K562 (cell line): ENCODE data around the gene HPN. TPM values are rescaled to one million over a fixed set of nuclear protein-coding genes. Genes with fewer than 3 reads are reported as not detected.

ENCODE experiments used
- ATAC-seq: fragments of 200-7000 bp; cut with Tn5 transposase; 3 replicates; pipeline ENCODE4 v1.9.1; 2020; ENCODE audit warnings: moderate library complexity
- BruUV-seq: library from RNA; stranded (reverse); fragments of 400-500 nt; replicated peaks from 2 replicates; lab custom pipeline; 2021; lab: Mats Ljungman, UMichigan
- CTCF ChIA-PET: fragments of 300-600 bp; formaldehyde crosslinking; extraction: SDS; loops from one replicate; lab custom pipeline; 2021; ENCODE audit warnings: low intra/inter-chr PET ratio; lab: Yijun Ruan, JAX
- POLR2A ChIA-PET: fragments of 300-600, 350-650 bp; sonication (Branson Sonifier 250); formaldehyde crosslinking; extraction: SDS; loops from one replicate; lab custom pipeline; 2021; ENCODE audit warnings: antibody characterized with exemption, inconsistent platforms; lab: Yijun Ruan, JAX
- DNase-seq, 4 experiments: peaks; one replicate each; pipeline versions ENCODE4 v3.0.0 to v3.0.0-alpha.2; 2011 to 2018; ENCODE audit warnings: low spot score in 3 of 4, mixed read lengths in 3 of 4; ENCODE audit errors: extremely low read depth in 1 of 4
- FAIRE-seq: peaks from 2 replicates; lab custom pipeline; 2011; peaks lifted over from hg19 to GRCh38; lab: Jason Lieb, UNC
- H2AFZ ChIP-seq: 2 replicates; pipeline ENCODE4 v1.6.0; 2011; ENCODE audit warnings: low read depth, low read length, control low read depth, inconsistent platforms
- H3K27ac ChIP-seq: fragments of 200-600 bp; 3 replicates; pipeline ENCODE4 v1.8.0; 2011; ENCODE audit warnings: low read depth, mild to moderate bottlenecking, control low read depth, inconsistent platforms, low read length, moderate library complexity, mixed read lengths; ENCODE audit errors: extremely low read depth
- H3K27me3 ChIP-seq, 2 experiments: fragments of 300-600 bp in 1 of 2; 2 replicates in 1 of 2; 3 replicates in 1 of 2; pipeline versions ENCODE4 v1.6.0 to v1.8.0; 2011; ENCODE audit warnings: inconsistent platforms in 2 of 2, low read length in 2 of 2, mild to moderate bottlenecking in 1 of 2, mixed read lengths in 1 of 2, moderate library complexity in 1 of 2; ENCODE audit not compliant: control insufficient read depth in 2 of 2, insufficient read depth in 2 of 2
- H3K36me3 ChIP-seq: fragments of 300-600 bp; 3 replicates; pipeline ENCODE4 v1.8.0; 2011; ENCODE audit warnings: mild to moderate bottlenecking, low read length, inconsistent platforms; ENCODE audit not compliant: control insufficient read depth, insufficient read depth
- H3K4me1 ChIP-seq, 2 experiments: fragments of 200-600 bp in 1 of 2; replicated peaks in 1 of 2; 2 replicates in 1 of 2; 3 replicates in 1 of 2; pipeline versions ENCODE4 v1.5.1 to v1.8.0; 2011; ENCODE audit warnings: inconsistent platforms in 2 of 2, low read length in 2 of 2, mild to moderate bottlenecking in 1 of 2, mixed read lengths in 1 of 2, moderate library complexity in 1 of 2; ENCODE audit not compliant: control insufficient read depth in 2 of 2, insufficient read depth in 2 of 2
- H3K4me2 ChIP-seq: 2 replicates; pipeline ENCODE4 v1.6.1; 2011; ENCODE audit warnings: low read length, control low read depth, inconsistent platforms, mixed read lengths; ENCODE audit not compliant: insufficient read depth
- H3K4me3 ChIP-seq: fragments of 200-600 bp; sonication (generic), shearing (Covaris generic); 2 replicates; pipeline ENCODE4 v1.5.1; 2016; ENCODE audit warnings: control low read depth, inconsistent platforms
- H3K79me2 ChIP-seq: fragments of 200-600 bp; 3 replicates; pipeline ENCODE4 v1.8.0; 2011; ENCODE audit warnings: low read length, inconsistent platforms; ENCODE audit not compliant: control insufficient read depth, insufficient read depth
- H3K9ac ChIP-seq, 2 experiments: 2 replicates each; pipeline versions ENCODE4 v1.6.0 to v1.6.1; 2011; ENCODE audit warnings: low read depth in 2 of 2, low read length in 2 of 2, control low read depth in 1 of 2, inconsistent platforms in 1 of 2, mild to moderate bottlenecking in 1 of 2, mixed read lengths in 1 of 2; ENCODE audit not compliant: insufficient read depth in 1 of 2
- H3K9me1 ChIP-seq: one replicate; pipeline ENCODE4 v1.6.0; 2011; ENCODE audit warnings: inconsistent platforms, mild to moderate bottlenecking, low read length, moderate library complexity; ENCODE audit not compliant: control insufficient read depth, insufficient read depth
- H3K9me3 ChIP-seq: replicated peaks from 2 replicates; pipeline ENCODE4 v1.5.1; 2011; ENCODE audit warnings: low read depth, low read length, inconsistent platforms; ENCODE audit not compliant: control insufficient read depth, insufficient read depth
- H4K20me1 ChIP-seq: replicated peaks from 2 replicates; pipeline ENCODE4 v1.6.1; 2011; ENCODE audit warnings: low read length, inconsistent platforms, mixed read lengths; ENCODE audit not compliant: control insufficient read depth, insufficient read depth
- ATF1 ChIP-seq, 2 experiments: fragments of 450-650 bp in 1 of 2; IDR thresholded peaks; 2 replicates each; pipeline ENCODE4 v1.6.1; 2016; ENCODE audit warnings: missing compliant biosample characterization in 1 of 2, missing genetic modification characterization in 1 of 2
- CBFA2T3 ChIP-seq: fragments of 450-650 bp; IDR thresholded peaks from 2 replicates; pipeline ENCODE4 v1.6.1; 2017
- HMGN3 ChIP-seq: IDR thresholded peaks from 2 replicates; pipeline ENCODE4 v1.6.1; 2011; ENCODE audit warnings: borderline replicate concordance, low read depth, mild to moderate bottlenecking, mixed read lengths, low read length; ENCODE audit not compliant: insufficient read length; ENCODE audit errors: extremely low read depth
- HSF4 ChIP-seq: fragments of 250-450 bp; sonication (Bioruptor Pico); IDR thresholded peaks from 2 replicates; pipeline ENCODE4 v2.1.2; 2022; ENCODE audit warnings: mild to moderate bottlenecking, moderate library complexity, borderline replicate concordance
- PHF8 ChIP-seq: fragments of 200-600 bp; sonication (generic); IDR thresholded peaks from 2 replicates; pipeline ENCODE4 v1.6.1; 2012; ENCODE audit warnings: mixed run types, mild to moderate bottlenecking, inconsistent platforms, low read length, moderate library complexity, borderline replicate concordance
- RBM25 ChIP-seq: fragments of 200-400 bp; formaldehyde crosslinking; IDR thresholded peaks from 2 replicates; pipeline ENCODE4 v1.6.1; 2018; ENCODE audit warnings: low read length, low read depth, moderate library complexity; ENCODE audit not compliant: severe bottlenecking
- RCOR1 ChIP-seq, 2 experiments: IDR thresholded peaks; 2 replicates each; pipeline ENCODE4 v1.6.1; 2012; ENCODE audit warnings: low read depth in 2 of 2, low read length in 2 of 2, borderline replicate concordance in 1 of 2, improper control_type of control experiment in 1 of 2
- SAFB2 ChIP-seq: fragments of 200-400 bp; formaldehyde crosslinking; IDR thresholded peaks from 2 replicates; pipeline ENCODE4 v1.6.1; 2018; ENCODE audit warnings: borderline replicate concordance, low read length, low read depth, moderate library complexity; ENCODE audit not compliant: severe bottlenecking
- SIN3B ChIP-seq: fragments of 450-650 bp; IDR thresholded peaks from 2 replicates; pipeline ENCODE4 v1.6.1; 2017; ENCODE audit warnings: low read depth, mild to moderate bottlenecking, moderate library complexity
- ZNF274 ChIP-seq: IDR thresholded peaks from 2 replicates; pipeline ENCODE4 v1.6.1; 2011; ENCODE audit warnings: low read depth, mild to moderate bottlenecking, low read length, moderate library complexity, borderline replicate concordance
- WGBS: fragments of 100-300 bp; shearing (Covaris generic); methylation state at CpG from one replicate; pipeline ENCODE4 v1.1.6; 2016; ENCODE audit warnings: low coverage, mixed read lengths; ENCODE audit not compliant: insufficient coverage; ENCODE audit errors: missing lambda C conversion rate; 5-methylcytosine and 5-hydroxymethylcytosine counted together
- in situ Hi-C: fragments of 300-500 bp; cut with MboI; formaldehyde crosslinking; loops from 4 replicates; pipeline ENCODE4 v1.15.0; 2018; ENCODE audit warnings: inconsistent platforms, mixed read lengths
- intact Hi-C: fragments of 100-400 bp; cut with micrococcal nuclease; formaldehyde crosslinking; loops from 2 replicates; pipeline ENCODE4 v1.14.2; 2022
- polyA plus RNA-seq, 8 experiments: library from polyadenylated mRNA; depleted of rRNA in 4 of 8; stranded (reverse) in 5 of 8; unstranded in 3 of 8; fragments of >200 nt; fragmentation: Nextera tagmentation in 2 of 8; fragmentation: Illumina TruSeq in 1 of 8; extraction: Ambion mirVana in 2 of 8; extraction: Trizol in 1 of 8; gene quantifications; 2 replicates each; pipeline versions ENCODE4 v1.2.1 to v1.2.3, GENCODE V29; 2011 to 2014; ENCODE audit warnings: inconsistent platforms in 1 of 8, missing spikeins in 1 of 8
- total RNA-seq, 7 experiments: library from RNA; depleted of rRNA in 6 of 7; stranded (reverse); fragments of >200 nt in 6 of 7; fragmentation: Illumina TruSeq in 2 of 7; extraction: Trizol in 2 of 7; gene quantifications; 2 replicates each; pipeline versions ENCODE4 v1.2.1 to v1.2.3, GENCODE V29; 2011 to 2021; ENCODE audit warnings: low replicate concordance in 1 of 7

HPN gene
- total and polyA plus RNA-seq, 9 of the 15 experiments (the other 6 are each of a cell fraction or from before 2014, with no cell fraction given), result 0.10 to 0.20 TPM; not detected in 7

- peak overlapping the region; percentile 45 for H3K4me2 ChIP-seq
- intact Hi-C loops, result no loop called here
These were observed 64.7 kb downstream of the HPN start for GRCh38 chr19:35106291-35106583.

GRCh38 chr19:35106898-35107541 lies 65.5 kb downstream of the HPN start:
- Histone ChIP-seq H3K9me3 (peaks cover 7% of the 10 kb centered on the region), H3K79me2 (no peaks in the 10 kb centered on the region), H3K9me1 (no peaks in the 10 kb centered on the region), H3K4me3 (no peak overlapping the region), H3K9ac (no peak overlapping the region), H2AFZ (peak overlapping the region; percentile 73), H3K27me3 (no peaks in the 10 kb centered on the region), H3K4me1 (peaks cover 22 to 37% of the 10 kb centered on the region in 2 experiments), H3K4me2 (peak overlapping the region; percentile 7; the same call in 1 of the 2 replicates), H3K27ac (no peak overlapping the region), H3K36me3 (no peaks in the 10 kb centered on the region)
- in situ Hi-C loops, result no loop called here
- ATAC-seq, result no peak
- POLR2A ChIA-PET, result interaction anchor here (0.6 to 1.0 kb wide), 5 partner anchors 9 to 299 kb away, joined by 3 to 4 read pairs (median 3); partner anchors contain the start of gene FXYD5
- DNase-seq, result no peak
- no TSS peak for BruUV-seq
- FAIRE-seq, result no peak
- TF ChIP-seq ATF1 (CRISPR knock-in tag; IDR thresholded peaks at IDR 0.05), result no peak
- TF ChIP-seq ATF1 (tag; IDR thresholded peaks at IDR 0.05), result no peak
- peak; percentile 96 for TF ChIP-seq RBM25
- TF ChIP-seq CBFA2T3, result 0 out of 2 replicates have a peak, but pooled peaks have one; percentile 16
- TF ChIP-seq RCOR1 (IDR thresholded peaks at IDR 0.05; ENCODE audit: borderline replicate concordance in 1 of 2, low read depth in 2 of 2, low read length in 2 of 2), result 0 out of 4 replicates have a peak, but pooled peaks of 1 of the 2 experiments have one; percentile 40
- no peak for TF ChIP-seq ZNF274
- TF ChIP-seq SAFB2, result no peak
- TF ChIP-seq, all 486 proteins: peak for 3
- WGBS, result 40% methylated on average over 2 of the region's 2 CpGs
- H4K20me1 ChIP-seq, result no peaks in the 10 kb centered on the region
- CTCF ChIA-PET, result no interaction called here
- intact Hi-C loops, result no loop called here

More at GRCh38 chr19:35106291-35106583, 64.7 kb downstream of the HPN start:
- H3K27ac ChIP-seq, result peak overlapping the region; percentile 39; the same call in 2 of the 3 replicates
- TF ChIP-seq HMGN3 (peak; percentile 14), SIN3B (no peak), HSF4 (CRISPR knock-in tag) (no peak), PHF8 (no peak)
- H3K4me1 ChIP-seq, result peaks cover 22 to 32% of the 10 kb centered on the region in 2 experiments
- H3K27me3 ChIP-seq, result no peaks in the 10 kb centered on the region
- WGBS, result 60% methylated on average over 9 of the region's 9 CpGs
- in situ Hi-C loops, result no loop called here
- peak overlapping the region; percentile 73 for H2AFZ ChIP-seq
- no TSS peak for BruUV-seq
- H3K9ac ChIP-seq, result peak overlapping the region; percentile 3 to 81; a peak in 3 of 4 replicates
- H3K9me1 ChIP-seq, result no peaks in the 10 kb centered on the region
- H3K9me3 ChIP-seq, result peaks cover 7% of the 10 kb centered on the region
- H4K20me1 ChIP-seq, result no peaks in the 10 kb centered on the region
- FAIRE-seq, result no peak
- no peaks in the 10 kb centered on the region for H3K79me2 ChIP-seq
- H3K36me3 ChIP-seq, result no peaks in the 10 kb centered on the region
- DNase-seq, result no peak
- ChIA-PET CTCF (no interaction called here), POLR2A (interaction anchor here (0.8 to 1.0 kb wide), 2 partner anchors 8 to 300 kb away, joined by 3 to 4 read pairs; no protein-coding TSS in a partner anchor)
- ATAC-seq, result no peak; the same call in 2 of the 3 replicates
- H3K4me3 ChIP-seq, result no peak overlapping the region
